Neural cell (in vitro differentiated cells): ENCODE measurements around the gene ZCCHC24. TPM values are rescaled to one million over a fixed set of nuclear protein-coding genes. Genes with fewer than 3 reads are reported as not detected.

Experiments used
- H2AFZ ChIP-seq: fragments of 200-600, 300-800 bp; sonication (generic), shearing (Covaris generic); 2 replicates; pipeline ENCODE4 v1.6.0; 2014; ENCODE audit warnings: low read depth, mild to moderate bottlenecking, antibody characterized with exemption, low read length, moderate library complexity
- H3F3A ChIP-seq: fragments of 200-600 bp; shearing (Covaris generic); 2 replicates; pipeline ENCODE4 v1.6.1; 2016; ENCODE audit warnings: mild to moderate bottlenecking, moderate library complexity, mixed read lengths, antibody characterized with exemption, low read length; ENCODE audit not compliant: insufficient read depth, poor library complexity, severe bottlenecking
- H3K27ac ChIP-seq: fragments of 200-600, 300-800 bp; sonication (generic), shearing (Covaris generic); 2 replicates; pipeline ENCODE4 v1.5.1; 2014; ENCODE audit warnings: mild to moderate bottlenecking, low read length, moderate library complexity
- H3K27me3 ChIP-seq: fragments of 300-800, 200-600 bp; sonication (generic), shearing (Covaris generic); 2 replicates; pipeline ENCODE4 v1.6.0; 2014; ENCODE audit warnings: mild to moderate bottlenecking, low read depth, low read length, moderate library complexity; ENCODE audit not compliant: insufficient read depth
- H3K36me3 ChIP-seq: fragments of 300-800, 200-600 bp; sonication (generic), shearing (Covaris generic); 2 replicates; pipeline ENCODE4 v1.5.1; 2014; ENCODE audit warnings: mild to moderate bottlenecking, antibody characterized with exemption, low read length, moderate library complexity; ENCODE audit not compliant: insufficient read depth
- H3K4me2 ChIP-seq: fragments of 300-800, 200-600 bp; sonication (generic), shearing (Covaris generic); 2 replicates; pipeline ENCODE4 v1.6.0; 2014; ENCODE audit warnings: mild to moderate bottlenecking, low read length
- H3K4me3 ChIP-seq: fragments of 300-800, 200-600 bp; sonication (generic), shearing (Covaris generic); 2 replicates; pipeline ENCODE4 v1.5.1; 2014; ENCODE audit warnings: mild to moderate bottlenecking, low read length, moderate library complexity
- H3K79me2 ChIP-seq: fragments of 200-600 bp; shearing (Covaris generic); replicated peaks from 2 replicates; pipeline ENCODE4 v1.6.0; 2014; ENCODE audit warnings: mild to moderate bottlenecking, low read length, moderate library complexity; ENCODE audit not compliant: insufficient read depth
- H3K9ac ChIP-seq: fragments of 300-800, 200-600 bp; sonication (generic), shearing (Covaris generic); 2 replicates; pipeline ENCODE4 v1.6.1; 2016; ENCODE audit warnings: mild to moderate bottlenecking, low read length, mixed read lengths
- H3K9me2 ChIP-seq: fragments of 200-600 bp; shearing (Covaris generic); 2 replicates; pipeline ENCODE4 v1.6.1; 2016; ENCODE audit warnings: mild to moderate bottlenecking, low read length, mixed read lengths; ENCODE audit not compliant: insufficient read depth
- H3K9me3 ChIP-seq: fragments of 200-600, 300-800 bp; sonication (generic), shearing (Covaris generic); 2 replicates; pipeline ENCODE4 v1.6.1; 2016; ENCODE audit warnings: mild to moderate bottlenecking, mixed run types, low read length, moderate library complexity, mixed read lengths
- H4K20me1 ChIP-seq: fragments of 200-600 bp; shearing (Covaris generic); 2 replicates; pipeline ENCODE4 v1.6.1; 2016; ENCODE audit warnings: mild to moderate bottlenecking, mixed run types; ENCODE audit not compliant: insufficient read depth
- EP300 ChIP-seq: fragments of 450-650 bp; conservative IDR thresholded peaks from 2 replicates; pipeline ENCODE4 v1.6.1; 2014; ENCODE audit warnings: antibody characterized with exemption, mild to moderate bottlenecking, moderate library complexity; ENCODE audit not compliant: poor library complexity, severe bottlenecking
- EZH2 ChIP-seq: fragments of 200-600, 300-800 bp; shearing (Covaris generic), sonication (generic); IDR thresholded peaks from 2 replicates; pipeline ENCODE4 v1.6.1; 2014; ENCODE audit warnings: antibody characterized with exemption, low read length, borderline replicate concordance, mild to moderate bottlenecking; ENCODE audit not compliant: insufficient read depth, poor library complexity, severe bottlenecking
- MXI1 ChIP-seq: fragments of 450-650 bp; conservative IDR thresholded peaks from 2 replicates; pipeline ENCODE4 v1.6.1; 2014; ENCODE audit warnings: antibody characterized with exemption, mild to moderate bottlenecking; ENCODE audit not compliant: poor library complexity, severe bottlenecking
- POLR2AphosphoS5 ChIP-seq: IDR thresholded peaks from 2 replicates; pipeline ENCODE4 v1.6.1; 2012
- RAD21 ChIP-seq: fragments of 450-650 bp; conservative IDR thresholded peaks from 2 replicates; pipeline ENCODE4 v1.6.1; 2014; ENCODE audit warnings: antibody characterized with exemption, mild to moderate bottlenecking, moderate library complexity
- SMC3 ChIP-seq: fragments of 450-650 bp; conservative IDR thresholded peaks from 2 replicates; pipeline ENCODE4 v1.6.1; 2014; ENCODE audit warnings: antibody characterized with exemption, mild to moderate bottlenecking, moderate library complexity; ENCODE audit not compliant: poor library complexity
- TAF1 ChIP-seq: IDR thresholded peaks from 2 replicates; pipeline ENCODE4 v1.6.1; 2012; ENCODE audit warnings: low read depth
- polyA plus RNA-seq: library from polyadenylated mRNA; depleted of rRNA; stranded (reverse); fragments of >200 nt; gene quantifications from 2 replicates; pipeline ENCODE4 v1.2.3, GENCODE V29; 2014
- TF ChIP-seq, protein P1 (sequence below): IDR thresholded peaks from 2 replicates; pipeline ENCODE4 v1.6.1; 2012; ENCODE audit warnings: borderline replicate concordance
- TF ChIP-seq, protein P2 (sequence below): fragments of 450-650 bp; IDR thresholded peaks from 2 replicates; pipeline ENCODE4 v1.5.1; 2014; ENCODE audit warnings: antibody characterized with exemption, mild to moderate bottlenecking, moderate library complexity; ENCODE audit not compliant: poor library complexity, severe bottlenecking

ZCCHC24 gene
- polyA plus RNA-seq, 1 donor from 2014 or later = not detected

DNA sequence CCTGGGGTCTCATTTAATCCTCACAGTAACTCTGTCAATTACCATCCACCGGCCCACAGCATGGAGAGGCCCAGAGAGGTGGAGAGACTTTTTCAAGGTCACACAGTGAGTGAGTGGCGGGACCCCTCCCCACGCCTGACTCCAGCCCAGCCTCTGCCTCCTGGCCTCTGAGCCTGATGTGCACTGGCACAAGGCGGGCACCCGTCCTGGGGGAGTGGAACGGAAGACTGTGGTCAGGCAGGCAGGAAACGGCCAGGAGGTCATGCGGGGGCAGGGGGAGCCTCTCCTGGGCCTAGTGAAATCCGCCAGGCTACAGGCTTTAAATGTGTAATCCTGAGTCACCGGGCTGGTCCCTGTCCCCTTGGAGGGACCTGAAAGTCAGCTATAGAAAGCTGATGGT is 32.2 kb downstream of the ZCCHC24 start:
- H2AFZ ChIP-seq = no peak overlapping the region
- no peaks in the 10 kb centered on the region for H3K36me3 ChIP-seq
- H3K4me3 ChIP-seq = no peak overlapping the region
- no peaks in the 10 kb centered on the region for H3K79me2 ChIP-seq
- H3K27ac ChIP-seq = no peak overlapping the region
- no peaks in the 10 kb centered on the region for H3K27me3 ChIP-seq
- no peaks in the 10 kb centered on the region for H3K9me3 ChIP-seq
- no peaks in the 10 kb centered on the region for H3F3A ChIP-seq
- no peaks in the 10 kb centered on the region for H4K20me1 ChIP-seq
- TF ChIP-seq EZH2 (no peak), SMC3 (no peak), EP300 (no peak), POLR2AphosphoS5 (no peak), MXI1 (no peak), TAF1 (no peak), RAD21 (no peak)
- TF ChIP-seq, protein P1, sequence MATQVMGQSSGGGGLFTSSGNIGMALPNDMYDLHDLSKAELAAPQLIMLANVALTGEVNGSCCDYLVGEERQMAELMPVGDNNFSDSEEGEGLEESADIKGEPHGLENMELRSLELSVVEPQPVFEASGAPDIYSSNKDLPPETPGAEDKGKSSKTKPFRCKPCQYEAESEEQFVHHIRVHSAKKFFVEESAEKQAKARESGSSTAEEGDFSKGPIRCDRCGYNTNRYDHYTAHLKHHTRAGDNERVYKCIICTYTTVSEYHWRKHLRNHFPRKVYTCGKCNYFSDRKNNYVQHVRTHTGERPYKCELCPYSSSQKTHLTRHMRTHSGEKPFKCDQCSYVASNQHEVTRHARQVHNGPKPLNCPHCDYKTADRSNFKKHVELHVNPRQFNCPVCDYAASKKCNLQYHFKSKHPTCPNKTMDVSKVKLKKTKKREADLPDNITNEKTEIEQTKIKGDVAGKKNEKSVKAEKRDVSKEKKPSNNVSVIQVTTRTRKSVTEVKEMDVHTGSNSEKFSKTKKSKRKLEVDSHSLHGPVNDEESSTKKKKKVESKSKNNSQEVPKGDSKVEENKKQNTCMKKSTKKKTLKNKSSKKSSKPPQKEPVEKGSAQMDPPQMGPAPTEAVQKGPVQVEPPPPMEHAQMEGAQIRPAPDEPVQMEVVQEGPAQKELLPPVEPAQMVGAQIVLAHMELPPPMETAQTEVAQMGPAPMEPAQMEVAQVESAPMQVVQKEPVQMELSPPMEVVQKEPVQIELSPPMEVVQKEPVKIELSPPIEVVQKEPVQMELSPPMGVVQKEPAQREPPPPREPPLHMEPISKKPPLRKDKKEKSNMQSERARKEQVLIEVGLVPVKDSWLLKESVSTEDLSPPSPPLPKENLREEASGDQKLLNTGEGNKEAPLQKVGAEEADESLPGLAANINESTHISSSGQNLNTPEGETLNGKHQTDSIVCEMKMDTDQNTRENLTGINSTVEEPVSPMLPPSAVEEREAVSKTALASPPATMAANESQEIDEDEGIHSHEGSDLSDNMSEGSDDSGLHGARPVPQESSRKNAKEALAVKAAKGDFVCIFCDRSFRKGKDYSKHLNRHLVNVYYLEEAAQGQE = no peak
- TF ChIP-seq, protein P2, sequence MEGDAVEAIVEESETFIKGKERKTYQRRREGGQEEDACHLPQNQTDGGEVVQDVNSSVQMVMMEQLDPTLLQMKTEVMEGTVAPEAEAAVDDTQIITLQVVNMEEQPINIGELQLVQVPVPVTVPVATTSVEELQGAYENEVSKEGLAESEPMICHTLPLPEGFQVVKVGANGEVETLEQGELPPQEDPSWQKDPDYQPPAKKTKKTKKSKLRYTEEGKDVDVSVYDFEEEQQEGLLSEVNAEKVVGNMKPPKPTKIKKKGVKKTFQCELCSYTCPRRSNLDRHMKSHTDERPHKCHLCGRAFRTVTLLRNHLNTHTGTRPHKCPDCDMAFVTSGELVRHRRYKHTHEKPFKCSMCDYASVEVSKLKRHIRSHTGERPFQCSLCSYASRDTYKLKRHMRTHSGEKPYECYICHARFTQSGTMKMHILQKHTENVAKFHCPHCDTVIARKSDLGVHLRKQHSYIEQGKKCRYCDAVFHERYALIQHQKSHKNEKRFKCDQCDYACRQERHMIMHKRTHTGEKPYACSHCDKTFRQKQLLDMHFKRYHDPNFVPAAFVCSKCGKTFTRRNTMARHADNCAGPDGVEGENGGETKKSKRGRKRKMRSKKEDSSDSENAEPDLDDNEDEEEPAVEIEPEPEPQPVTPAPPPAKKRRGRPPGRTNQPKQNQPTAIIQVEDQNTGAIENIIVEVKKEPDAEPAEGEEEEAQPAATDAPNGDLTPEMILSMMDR = no peak
- H3K9ac ChIP-seq = no peak overlapping the region
- H3K4me2 ChIP-seq = no peak overlapping the region
- no peaks in the 10 kb centered on the region for H3K9me2 ChIP-seq

DNA sequence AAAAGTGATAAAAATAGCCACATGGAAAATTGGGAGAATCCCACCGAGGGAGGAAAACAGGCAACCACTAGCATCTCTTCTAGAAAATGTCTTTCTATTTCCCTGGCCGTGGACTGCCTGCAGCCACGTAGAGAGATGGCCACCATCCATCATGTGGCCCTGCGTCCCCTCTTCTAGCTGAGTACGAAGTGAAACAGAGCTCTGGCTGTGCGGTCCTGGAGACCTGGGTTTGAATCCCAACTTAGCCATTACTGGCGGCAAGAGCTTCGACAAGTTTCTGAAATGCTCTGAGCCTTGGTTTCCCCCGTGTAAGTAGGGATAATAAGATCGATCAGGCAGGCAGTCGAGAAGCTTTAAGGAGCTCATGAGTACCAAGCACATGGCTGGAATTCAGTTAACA is 32.9 kb downstream of the ZCCHC24 start:
- Histone ChIP-seq H3K27me3 (no peaks in the 10 kb centered on the region), H3K36me3 (no peaks in the 10 kb centered on the region), H3F3A (no peaks in the 10 kb centered on the region), H3K4me3 (no peak overlapping the region), H3K9me3 (no peaks in the 10 kb centered on the region), H3K4me2 (no peak overlapping the region), H4K20me1 (no peaks in the 10 kb centered on the region), H3K27ac (no peak overlapping the region), H2AFZ (no peak overlapping the region), H3K9ac (no peak overlapping the region), H3K79me2 (no peaks in the 10 kb centered on the region), H3K9me2 (no peaks in the 10 kb centered on the region)
- no peak for TF ChIP-seq MXI1
- no peak for TF ChIP-seq TAF1
- TF ChIP-seq, protein P1 = no peak
- TF ChIP-seq EZH2 = no peak
- TF ChIP-seq RAD21 = no peak
- no peak for TF ChIP-seq EP300
- no peak for TF ChIP-seq SMC3
- TF ChIP-seq, protein P2 = no peak
- no peak for TF ChIP-seq POLR2AphosphoS5
